HepG2 (cell line): ENCODE measurements around the gene PPP1R27.

Source experiments
- CTCF ChIP-seq: sonication (generic); formaldehyde crosslinking; IDR thresholded peaks from 2 replicates; pipeline ENCODE4 v1.5.0; 2020; ENCODE audit warnings: mild to moderate bottlenecking, missing genetic modification reagents, moderate library complexity
- ZNF24 ChIP-seq: fragments of 450-650 bp; IDR thresholded peaks from 2 replicates; pipeline ENCODE4 v1.6.1; 2017; ENCODE audit warnings: antibody characterized with exemption, mild to moderate bottlenecking
- ZXDC ChIP-seq: sonication (generic); formaldehyde crosslinking; IDR thresholded peaks from 2 replicates; pipeline ENCODE4 v1.5.0; 2020; ENCODE audit warnings: mild to moderate bottlenecking, missing genetic modification reagents

- no peak for TF ChIP-seq CTCF (CRISPR knock-in tag)
- TF ChIP-seq ZXDC (CRISPR knock-in tag), result no peak
- TF ChIP-seq ZNF24, result no peak
These were observed 44.3 kb upstream of the PPP1R27 start for GRCh38 chr17:81879121-81879520.
